H1 (cell line): Measurements from ENCODE around the gene TASOR2. TPM values are rescaled to one million over a fixed set of nuclear protein-coding genes. Genes with fewer than 3 reads are reported as not detected.

Experiments
- CTCF ChIA-PET: fragments of 300-600 bp; sonication (Branson Sonifier 250); formaldehyde crosslinking; loops from one replicate; lab custom pipeline; 2021; ENCODE audit not compliant: partially characterized antibody; lab: Charles Lee
- POLR2A ChIA-PET: fragments of 300-600 bp; sonication (Branson Sonifier 250); formaldehyde crosslinking; loops from one replicate; lab custom pipeline; 2021; ENCODE audit warnings: inconsistent platforms; ENCODE audit not compliant: partially characterized antibody; lab: Charles Lee
- DNase-seq, 2 experiments: peaks; one replicate each; pipeline versions ENCODE4 v3.0.0 to v3.0.0-alpha.2; 2010 to 2022; ENCODE audit warnings: low spot score in 2 of 2, low read depth in 1 of 2, mixed read lengths in 1 of 2
- FAIRE-seq: peaks from 2 replicates; lab custom pipeline; 2011; peaks lifted over from hg19 to GRCh38; lab: Jason Lieb, UNC
- H2AFZ ChIP-seq: 2 replicates; pipeline ENCODE4 v1.8.1; 2012; ENCODE audit warnings: low read length, inconsistent platforms
- H2AK5ac ChIP-seq: 2 replicates; pipeline ENCODE4 v1.6.1; 2013; ENCODE audit warnings: low read depth, low read length
- H2BK120ac ChIP-seq: replicated peaks from 2 replicates; pipeline ENCODE3; 2013; ENCODE audit warnings: low read depth, low read length, inconsistent platforms
- H2BK12ac ChIP-seq: 2 replicates; pipeline ENCODE4 v1.6.1; 2013; ENCODE audit warnings: low read depth, low read length
- H2BK15ac ChIP-seq: 2 replicates; pipeline ENCODE4 v1.6.1; 2013; ENCODE audit warnings: low read length
- H2BK20ac ChIP-seq: 2 replicates; pipeline ENCODE4 v1.6.1; 2013; ENCODE audit warnings: low read length
- H2BK5ac ChIP-seq: 2 replicates; pipeline ENCODE4 v1.6.1; 2013; ENCODE audit warnings: low read depth, low read length
- H3K14ac ChIP-seq: 2 replicates; pipeline ENCODE4 v1.6.1; 2013; ENCODE audit warnings: inconsistent platforms; ENCODE audit not compliant: insufficient read length
- H3K18ac ChIP-seq: 2 replicates; pipeline ENCODE4 v1.6.1; 2013; ENCODE audit warnings: low read length; ENCODE audit errors: extremely low read depth
- H3K23ac ChIP-seq: 2 replicates; pipeline ENCODE4 v1.6.1; 2013; ENCODE audit warnings: inconsistent platforms; ENCODE audit not compliant: insufficient read length
- H3K23me2 ChIP-seq: 2 replicates; pipeline ENCODE4 v1.6.1; 2013; ENCODE audit warnings: low read depth, low read length
- H3K27ac ChIP-seq: 2 replicates; pipeline ENCODE4 v1.6.1; 2011; ENCODE audit warnings: low read depth, low read length, inconsistent platforms
- H3K27me3 ChIP-seq, 4 experiments: replicated peaks in 1 of 4; 1 replicate in 1 of 4; 2 replicates in 3 of 4; pipeline versions ENCODE4 v1.6.1 to v1.8.1; 2011 to 2013; ENCODE audit warnings: low read length in 3 of 4, mild to moderate bottlenecking in 3 of 4, inconsistent platforms in 2 of 4, mixed read lengths in 2 of 4, moderate library complexity in 1 of 4; ENCODE audit not compliant: control insufficient read depth in 3 of 4, insufficient read depth in 3 of 4; ENCODE audit errors: extremely low read depth in 1 of 4
- H3K36me3 ChIP-seq, 4 experiments: 2 replicates each; pipeline versions ENCODE4 v1.6.1 to v1.8.1; 2011 to 2013; ENCODE audit warnings: mild to moderate bottlenecking in 4 of 4, low read length in 3 of 4, moderate library complexity in 2 of 4, control low read depth in 1 of 4, inconsistent platforms in 1 of 4; ENCODE audit not compliant: insufficient read depth in 4 of 4, control insufficient read depth in 2 of 4
- H3K4ac ChIP-seq: replicated peaks from 2 replicates; pipeline ENCODE3; 2013; ENCODE audit warnings: low read length, low read depth, mixed read lengths, inconsistent platforms; ENCODE audit not compliant: insufficient read length
- H3K4me1 ChIP-seq, 4 experiments: replicated peaks in 1 of 4; 1 replicate in 1 of 4; 2 replicates in 3 of 4; pipeline versions ENCODE4 v1.6.1 to v1.8.1; 2011 to 2013; ENCODE audit warnings: low read length in 3 of 4, inconsistent platforms in 2 of 4, mixed read lengths in 1 of 4; ENCODE audit not compliant: insufficient read depth in 4 of 4, control insufficient read depth in 3 of 4
- H3K4me2 ChIP-seq, 2 experiments: 2 replicates each; pipeline versions ENCODE4 v1.6.1 to v1.8.1; 2011 to 2013; ENCODE audit warnings: low read depth in 2 of 2, low read length in 2 of 2, control low read depth in 1 of 2, inconsistent platforms in 1 of 2, mild to moderate bottlenecking in 1 of 2; ENCODE audit not compliant: insufficient read depth in 1 of 2
- H3K4me3 ChIP-seq, 4 experiments: fragments of 200-600, 300-600 bp in 1 of 4; sonication (generic), shearing (Covaris generic), sonication (Bioruptor Twin) in 1 of 4; 2 replicates each; pipeline versions ENCODE4 v1.5.1 to v1.8.1; 2011 to 2016; ENCODE audit warnings: low read length in 4 of 4, low read depth in 3 of 4, control low read depth in 2 of 4, inconsistent platforms in 2 of 4, mild to moderate bottlenecking in 2 of 4, mixed read lengths in 1 of 4, moderate library complexity in 1 of 4; ENCODE audit not compliant: insufficient read depth in 2 of 4; ENCODE audit errors: extremely low read depth in 1 of 4
- H3K56ac ChIP-seq: replicated peaks from 2 replicates; pipeline ENCODE3; 2013; ENCODE audit warnings: low read depth, mild to moderate bottlenecking, mixed read lengths, low read length, inconsistent platforms; ENCODE audit not compliant: insufficient read length
- H3K79me1 ChIP-seq: 2 replicates; pipeline ENCODE4 v1.6.1; 2013; ENCODE audit warnings: low read depth, low read length, control low read depth
- H3K79me2 ChIP-seq, 2 experiments: 2 replicates each; pipeline versions ENCODE4 v1.6.1 to v1.8.1; 2012 to 2013; ENCODE audit warnings: low read length in 2 of 2, mild to moderate bottlenecking in 2 of 2, inconsistent platforms in 1 of 2; ENCODE audit not compliant: insufficient read depth in 2 of 2, control insufficient read depth in 1 of 2
- H3K9ac ChIP-seq, 4 experiments: replicated peaks in 1 of 4; 1 replicate in 1 of 4; 2 replicates in 3 of 4; pipeline versions ENCODE4 v1.6.1 to v1.8.1; 2011 to 2013; ENCODE audit warnings: low read depth in 3 of 4, low read length in 3 of 4, control low read depth in 2 of 4, mild to moderate bottlenecking in 2 of 4, moderate library complexity in 2 of 4, inconsistent platforms in 1 of 4; ENCODE audit errors: extremely low read depth in 1 of 4
- H3K9me3 ChIP-seq, 2 experiments: 2 replicates each; pipeline versions ENCODE4 v1.6.1 to v1.8.1; 2012 to 2013; ENCODE audit warnings: mild to moderate bottlenecking in 2 of 2, moderate library complexity in 2 of 2, control low read depth in 1 of 2, inconsistent platforms in 1 of 2, low read depth in 1 of 2, low read length in 1 of 2, mixed read lengths in 1 of 2; ENCODE audit not compliant: insufficient read depth in 2 of 2
- H4K20me1 ChIP-seq, 2 experiments: replicated peaks in 1 of 2; 2 replicates each; pipeline versions ENCODE3 to v1.8.1; 2011 to 2013; ENCODE audit warnings: inconsistent platforms in 2 of 2, low read length in 2 of 2, mild to moderate bottlenecking in 1 of 2; ENCODE audit not compliant: insufficient read depth in 2 of 2, control insufficient read depth in 1 of 2
- H4K5ac ChIP-seq: 2 replicates; pipeline ENCODE4 v1.6.1; 2013; ENCODE audit warnings: low read length, low read depth, mixed read lengths, inconsistent platforms; ENCODE audit not compliant: insufficient read length
- H4K8ac ChIP-seq: 2 replicates; pipeline ENCODE4 v1.8.0; 2013; ENCODE audit warnings: mild to moderate bottlenecking, moderate library complexity, low read length, inconsistent platforms; ENCODE audit not compliant: insufficient read depth; ENCODE audit errors: extremely low read depth
- H4K91ac ChIP-seq: replicated peaks from 2 replicates; pipeline ENCODE3; 2013; ENCODE audit warnings: low read length, mixed read lengths, inconsistent platforms; ENCODE audit not compliant: insufficient read length
- BCL11A ChIP-seq, 2 experiments: IDR thresholded peaks; one replicate each; pipeline ENCODE4 v1.6.1; 2011; ENCODE audit warnings: low read depth in 2 of 2, low read length in 2 of 2, mild to moderate bottlenecking in 2 of 2
- EZH2 ChIP-seq: fragments of 200-600 bp; sonication (generic); IDR thresholded peaks from 2 replicates; pipeline ENCODE4 v1.7.1; 2012; ENCODE audit warnings: low read depth, mild to moderate bottlenecking, moderate library complexity, low read length, inconsistent platforms; ENCODE audit not compliant: severe bottlenecking
- WGBS, 2 experiments: shearing (Covaris generic) in 1 of 2; methylation state at CpG; one replicate each; pipeline versions ENCODE4 v1.1.6 to v1.1.7; 2013 to 2015; ENCODE audit warnings: low lambda C conversion rate in 2 of 2, mixed read lengths in 2 of 2, inconsistent platforms in 1 of 2, low coverage in 1 of 2, missing lambda C conversion rate in 1 of 2; ENCODE audit not compliant: insufficient replicate concordance in 2 of 2, insufficient coverage in 1 of 2, insufficient read length in 1 of 2; ENCODE audit errors: extremely low coverage in 1 of 2, missing lambda C conversion rate in 1 of 2; 5-methylcytosine and 5-hydroxymethylcytosine counted together
- polyA plus RNA-seq, 7 experiments: library from polyadenylated mRNA; depleted of rRNA in 3 of 7; stranded (reverse) in 5 of 7; unstranded in 2 of 7; fragments of >200 nt in 5 of 7; fragments of 200-250 nt in 2 of 7; gene quantifications; 1 replicate in 5 of 7; 2 replicates in 1 of 7; 4 replicates in 1 of 7; pipeline versions ENCODE4 v1.2.1 to v1.2.3, GENCODE V29; 2011 to 2013; ENCODE audit warnings: missing spikeins in 2 of 7, mixed read lengths in 2 of 7
- total RNA-seq: library from RNA; stranded (reverse); fragmentation: NEBNext Ultra II Directional; extraction: Animal tissue kit (Norgen Biotek cat#: 25700); gene quantifications from 2 replicates; pipeline ENCODE4 v1.2.1, GENCODE V29; 2021

Gene TASOR2
- total and polyA plus RNA-seq, 2 of the 8 experiments (the other 6 are each of a cell fraction or from before 2014, with no cell fraction given) = 13.1 to 74.9 TPM

- Histone ChIP-seq H3K79me2 (peaks cover 0 to 3% of the 10 kb centered on the region in 2 experiments; a peak in 2 of 4 replicates), H4K8ac (no peak overlapping the region), H2AFZ (no peak overlapping the region), H3K14ac (no peak overlapping the region), H2AK5ac (no peak overlapping the region), H3K18ac (no peak overlapping the region), H3K4me3 (no peak overlapping the region), H3K56ac (no peak overlapping the region), H2BK15ac (no peak overlapping the region), H4K20me1 (peaks cover 2 to 9% of the 10 kb centered on the region in 2 experiments), H3K4ac (no peak overlapping the region), H3K23me2 (no peaks in the 10 kb centered on the region; the same call in 1 of the 2 replicates), H3K36me3 (peaks cover 0 to 2% (median 0%) of the 10 kb centered on the region in 4 experiments; a peak in 1 of 8 replicates), H3K23ac (no peak overlapping the region), H3K4me2 (no peak overlapping the region), H3K9ac (no peak overlapping the region), H4K5ac (no peak overlapping the region), H3K27ac (no peak overlapping the region), H3K4me1 (peaks cover 3 to 19% (median 12%) of the 10 kb centered on the region in 4 experiments), H3K27me3 (0 out of 7 replicates have a peak, but pooled peaks cover 0 to 2% (median 0%) of the 10 kb centered on the region in 4 experiments), H3K9me3 (no peaks in the 10 kb centered on the region), H2BK20ac (no peak overlapping the region), H2BK5ac (no peak overlapping the region), H2BK120ac (no peak overlapping the region), H3K79me1 (peaks cover 10% of the 10 kb centered on the region), H4K91ac (no peak overlapping the region), H2BK12ac (no peak overlapping the region)
- DNase-seq (no peak), FAIRE-seq (no peak)
- WGBS, 2 experiments = 71% methylated on average over 3 of the region's 3 CpGs; no CpG with 5 or more reads in 1 of the 2 experiments
- TF ChIP-seq EZH2 (no peak), BCL11A (IDR thresholded peaks at IDR 0.05; ENCODE audit: low read depth in 2 of 2, low read length in 2 of 2) (no peak)
- ChIA-PET CTCF (interaction anchor here (1.5 to 2.7 kb wide), 3 partner anchors 10 to 30 kb away, joined by 4 to 10 read pairs (median 5); no protein-coding TSS in a partner anchor), POLR2A (interaction anchor here (4.5 kb wide), 1 partner anchor 9 kb away, joined by 16 read pairs; no protein-coding TSS in a partner anchor)
Measured at GRCh38 chr10:5655121-5655520, 29.5 kb upstream of the TASOR2 start.
